Mesendoderm (in vitro differentiated cells): Measurements from ENCODE around the gene KCNAB2.

Experiments
- DNase-seq: peaks from one replicate; pipeline ENCODE4 v3.0.0; 2013
- H2AK5ac ChIP-seq: 2 replicates; pipeline ENCODE4 v1.6.1; 2013; ENCODE audit warnings: low read length, inconsistent platforms
- H2BK120ac ChIP-seq: 2 replicates; pipeline ENCODE4 v1.6.1; 2013; ENCODE audit warnings: low read depth, mild to moderate bottlenecking, low read length, moderate library complexity, mixed read lengths
- H2BK15ac ChIP-seq: replicated peaks from 2 replicates; pipeline ENCODE4 v1.6.1; 2013; ENCODE audit warnings: low read depth, mild to moderate bottlenecking, moderate library complexity
- H2BK5ac ChIP-seq: 2 replicates; pipeline ENCODE4 v1.6.1; 2013; ENCODE audit warnings: low read length, inconsistent platforms
- H3K18ac ChIP-seq: 2 replicates; pipeline ENCODE4 v1.6.1; 2013; ENCODE audit warnings: mild to moderate bottlenecking, low read length, mixed read lengths
- H3K23ac ChIP-seq: one replicate; pipeline ENCODE4 v1.6.1; 2013; ENCODE audit warnings: low read length
- H3K27ac ChIP-seq: 2 replicates; pipeline ENCODE4 v1.5.1; 2013; ENCODE audit warnings: low read depth, mild to moderate bottlenecking, inconsistent platforms, low read length, moderate library complexity
- H3K27me3 ChIP-seq: 2 replicates; pipeline ENCODE4 v1.6.1; 2013; ENCODE audit warnings: low read length, control low read depth, mild to moderate bottlenecking, inconsistent platforms; ENCODE audit not compliant: insufficient read depth, poor library complexity
- H3K36me3 ChIP-seq: 2 replicates; pipeline ENCODE4 v1.6.1; 2013; ENCODE audit warnings: low read length, inconsistent platforms; ENCODE audit not compliant: control insufficient read depth, insufficient read depth
- H3K4ac ChIP-seq: one replicate; pipeline ENCODE4 v1.6.1; 2013; ENCODE audit warnings: low read depth, mild to moderate bottlenecking, low read length, moderate library complexity
- H3K4me1 ChIP-seq: 2 replicates; pipeline ENCODE4 v1.6.1; 2013; ENCODE audit warnings: low read depth, low read length, inconsistent platforms; ENCODE audit not compliant: control insufficient read depth
- H3K4me2 ChIP-seq: 2 replicates; pipeline ENCODE4 v1.6.1; 2013; ENCODE audit warnings: low read length
- H3K4me3 ChIP-seq: 2 replicates; pipeline ENCODE4 v1.5.1; 2013; ENCODE audit warnings: mild to moderate bottlenecking, low read length
- H3K56ac ChIP-seq: one replicate; pipeline ENCODE4 v1.6.1; 2013; ENCODE audit warnings: low read length
- H3K79me1 ChIP-seq: 2 replicates; pipeline ENCODE4 v1.6.1; 2013; ENCODE audit warnings: low read length, inconsistent platforms
- H3K79me2 ChIP-seq: 2 replicates; pipeline ENCODE4 v1.6.1; 2013; ENCODE audit warnings: mild to moderate bottlenecking, low read length; ENCODE audit not compliant: control insufficient read depth, insufficient read depth
- H3K9ac ChIP-seq: 2 replicates; pipeline ENCODE4 v1.6.1; 2013; ENCODE audit warnings: low read length, inconsistent platforms
- H4K5ac ChIP-seq: one replicate; pipeline ENCODE4 v1.6.1; 2013; ENCODE audit warnings: low read length
- H4K8ac ChIP-seq: one replicate; pipeline ENCODE4 v1.6.1; 2013; ENCODE audit warnings: low read depth, mild to moderate bottlenecking, control low read depth, low read length, moderate library complexity
- WGBS: extraction: QIAGEN DNeasy Blood & Tissue Kit; methylation state at CpG from one replicate; pipeline ENCODE4 v1.1.7; 2013; ENCODE audit warnings: low lambda C conversion rate, missing lambda C conversion rate; ENCODE audit not compliant: insufficient coverage; ENCODE audit errors: extremely low coverage; 5-methylcytosine and 5-hydroxymethylcytosine counted together

KCNAB2 gene

GRCh38 chr1:6030547-6031261, 15.0 kb upstream of the KCNAB2 start:
- no peaks in the 10 kb centered on the region for H3K79me2 ChIP-seq
- no peak overlapping the region for H2AK5ac ChIP-seq

GRCh38 chr1:6033124-6033523, 12.6 kb upstream of the KCNAB2 start:
- H3K4ac ChIP-seq = no peak overlapping the region
- H3K27ac ChIP-seq = no peak overlapping the region
- H3K27me3 ChIP-seq = no peaks in the 10 kb centered on the region
- no peak overlapping the region for H2BK5ac ChIP-seq
- peaks cover 7% of the 10 kb centered on the region for H3K4me1 ChIP-seq
- no peak overlapping the region for H4K8ac ChIP-seq
- H3K4me2 ChIP-seq = no peak overlapping the region
- H3K4me3 ChIP-seq = no peak overlapping the region
- no peak overlapping the region for H3K18ac ChIP-seq
- H2AK5ac ChIP-seq = no peak overlapping the region
- H4K5ac ChIP-seq = no peak overlapping the region
- no peaks in the 10 kb centered on the region for H3K36me3 ChIP-seq
- no CpG with 5 or more reads among the region's 8 CpGs for WGBS
- no peak overlapping the region for H3K56ac ChIP-seq
- no peak overlapping the region for H2BK120ac ChIP-seq
- H3K79me2 ChIP-seq = no peaks in the 10 kb centered on the region
- H3K79me1 ChIP-seq = no peaks in the 10 kb centered on the region
- no peak overlapping the region for H2BK15ac ChIP-seq
- no peak overlapping the region for H3K23ac ChIP-seq
- no peak overlapping the region for H3K9ac ChIP-seq
- DNase-seq = no peak

More at GRCh38 chr1:6030547-6031261, 15.0 kb upstream of the KCNAB2 start:
- Histone ChIP-seq H3K27me3 (no peaks in the 10 kb centered on the region), H4K8ac (no peak overlapping the region), H2BK5ac (no peak overlapping the region), H2BK120ac (no peak overlapping the region), H3K79me1 (no peaks in the 10 kb centered on the region), H3K36me3 (no peaks in the 10 kb centered on the region), H3K56ac (no peak overlapping the region), H2BK15ac (no peak overlapping the region), H3K23ac (no peak overlapping the region), H3K4me3 (no peak overlapping the region), H3K4me2 (no peak overlapping the region), H3K4me1 (no peaks in the 10 kb centered on the region), H3K27ac (no peak overlapping the region), H3K9ac (no peak overlapping the region), H3K18ac (no peak overlapping the region), H4K5ac (no peak overlapping the region), H3K4ac (no peak overlapping the region)
- WGBS = 97% methylated on average over 2 of the region's 2 CpGs
- no peak for DNase-seq

GRCh38 chr1:6033986-6034749, 11.5 kb upstream of the KCNAB2 start:
- peak; percentile 66 for DNase-seq
- H3K27ac ChIP-seq = no peak overlapping the region
- H3K56ac ChIP-seq = no peak overlapping the region
- no peak overlapping the region for H3K4me2 ChIP-seq
- no peak overlapping the region for H3K23ac ChIP-seq
- no peak overlapping the region for H2BK120ac ChIP-seq
- no CpG with 5 or more reads among the region's 21 CpGs for WGBS
- no peak overlapping the region for H2BK15ac ChIP-seq
- no peaks in the 10 kb centered on the region for H3K79me2 ChIP-seq
- no peak overlapping the region for H3K4me3 ChIP-seq
- H2BK5ac ChIP-seq = no peak overlapping the region
- peaks cover 7% of the 10 kb centered on the region for H3K4me1 ChIP-seq
- no peak overlapping the region for H3K18ac ChIP-seq
- no peaks in the 10 kb centered on the region for H3K27me3 ChIP-seq
- no peaks in the 10 kb centered on the region for H3K36me3 ChIP-seq
- H3K4ac ChIP-seq = no peak overlapping the region
- no peak overlapping the region for H3K9ac ChIP-seq
- H4K5ac ChIP-seq = no peak overlapping the region
- H4K8ac ChIP-seq = no peak overlapping the region
- no peak overlapping the region for H2AK5ac ChIP-seq
- no peaks in the 10 kb centered on the region for H3K79me1 ChIP-seq

DNA sequence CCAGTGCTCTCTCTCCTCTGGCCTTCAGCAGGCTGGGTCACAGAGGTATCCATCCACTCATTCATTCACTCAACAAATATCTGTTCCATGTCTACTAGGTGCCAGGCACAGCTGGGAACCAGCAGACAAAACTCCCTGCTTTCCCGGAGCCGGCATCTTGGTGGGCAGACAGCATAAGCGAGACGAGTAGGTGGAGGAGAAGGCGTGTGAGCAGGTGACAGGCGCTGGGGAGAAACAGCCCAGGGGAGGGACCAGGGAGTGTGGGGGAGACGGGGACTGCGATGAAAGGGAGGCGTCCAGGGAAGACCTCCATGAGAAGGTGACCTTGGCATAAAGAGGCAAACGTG, 11.0 kb upstream of the KCNAB2 start:
- no peaks in the 10 kb centered on the region for H3K79me2 ChIP-seq
- H2BK120ac ChIP-seq = no peak overlapping the region
- no peak overlapping the region for H3K4me2 ChIP-seq
- H3K9ac ChIP-seq = no peak overlapping the region
- H4K8ac ChIP-seq = no peak overlapping the region
- H3K56ac ChIP-seq = no peak overlapping the region
- H2AK5ac ChIP-seq = no peak overlapping the region
- no peak overlapping the region for H3K4ac ChIP-seq
- peaks cover 7% of the 10 kb centered on the region for H3K4me1 ChIP-seq
- DNase-seq = no peak
- no peaks in the 10 kb centered on the region for H3K79me1 ChIP-seq
- no CpG with 5 or more reads among the region's 10 CpGs for WGBS
- H3K18ac ChIP-seq = no peak overlapping the region
- no peak overlapping the region for H2BK15ac ChIP-seq
- no peak overlapping the region for H3K23ac ChIP-seq
- no peaks in the 10 kb centered on the region for H3K27me3 ChIP-seq
- no peak overlapping the region for H3K4me3 ChIP-seq
- H3K27ac ChIP-seq = no peak overlapping the region
- no peak overlapping the region for H2BK5ac ChIP-seq
- no peaks in the 10 kb centered on the region for H3K36me3 ChIP-seq
- H4K5ac ChIP-seq = no peak overlapping the region

DNA sequence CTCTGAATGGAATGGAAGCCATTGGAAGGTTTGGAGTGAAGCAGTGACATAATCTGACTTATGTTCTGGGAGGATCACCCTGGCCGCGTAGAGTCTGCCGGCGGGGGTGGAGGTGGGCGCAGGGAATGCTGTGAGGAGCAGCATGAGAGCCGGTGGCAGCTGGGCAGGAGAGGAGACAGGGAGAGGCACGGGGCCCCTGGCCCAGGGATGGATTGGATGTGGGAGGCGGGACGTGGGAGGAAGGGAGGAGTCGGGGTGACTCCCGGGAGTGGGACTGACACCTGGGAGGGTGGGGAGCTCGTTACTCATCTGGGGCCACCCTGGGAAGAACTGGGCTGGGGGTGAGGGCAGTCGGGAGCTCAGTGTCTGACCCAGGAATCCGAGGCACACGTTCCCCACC, 10.4 kb upstream of the KCNAB2 start:
- H3K23ac ChIP-seq = no peak overlapping the region
- no peak overlapping the region for H2AK5ac ChIP-seq
- H3K27me3 ChIP-seq = no peaks in the 10 kb centered on the region
- no peaks in the 10 kb centered on the region for H3K79me1 ChIP-seq
- no peak overlapping the region for H4K5ac ChIP-seq
- H3K27ac ChIP-seq = no peak overlapping the region
- H3K4ac ChIP-seq = no peak overlapping the region
- no CpG with 5 or more reads among the region's 15 CpGs for WGBS
- DNase-seq = no peak
- no peaks in the 10 kb centered on the region for H3K79me2 ChIP-seq
- no peaks in the 10 kb centered on the region for H3K36me3 ChIP-seq
- H3K4me2 ChIP-seq = no peak overlapping the region
- H4K8ac ChIP-seq = no peak overlapping the region
- H2BK5ac ChIP-seq = no peak overlapping the region
- peaks cover 7% of the 10 kb centered on the region for H3K4me1 ChIP-seq
- H3K4me3 ChIP-seq = no peak overlapping the region
- H3K18ac ChIP-seq = no peak overlapping the region
- H3K9ac ChIP-seq = no peak overlapping the region
- no peak overlapping the region for H2BK15ac ChIP-seq
- H2BK120ac ChIP-seq = no peak overlapping the region
- no peak overlapping the region for H3K56ac ChIP-seq
